Left lung (tissue), 10 donors: Measurements from ENCODE around the gene FBXW8. TPM values are rescaled to one million over a fixed set of nuclear protein-coding genes. Genes with fewer than 3 reads are reported as not detected.

Experiments used
- ATAC-seq: fragments of 200-7000 bp; cut with Tn5 transposase; one replicate; pipeline ENCODE4 v1.9.1; 2020; ENCODE audit warnings: moderate library complexity
- DNase-seq, 4 donors: peaks; one replicate each; pipeline ENCODE4 v3.0.0-alpha.2; 2013 to 2020
- H3K27ac ChIP-seq, 2 donors: fragments of 200-600 bp; sonication (generic) in 1 of 2; one replicate each; pipeline versions ENCODE4 v1.5.0 to v1.8.0; 2020 to 2021
- H3K27me3 ChIP-seq, 2 donors: fragments of 200-600 bp; sonication (generic) in 1 of 2; one replicate each; pipeline versions ENCODE4 v1.5.0 to v1.8.0; 2020 to 2021
- H3K36me3 ChIP-seq, 2 donors: fragments of 200-600 bp; sonication (generic) in 1 of 2; one replicate each; pipeline versions ENCODE4 v1.5.0 to v1.8.0; 2020 to 2021
- H3K4me1 ChIP-seq, 2 donors: fragments of 200-600 bp; one replicate each; pipeline ENCODE4 v1.8.0; 2021
- H3K4me3 ChIP-seq, 2 donors: fragments of 200-600 bp; sonication (generic) in 1 of 2; one replicate each; pipeline versions ENCODE4 v1.5.0 to v1.8.0; 2020 to 2021; ENCODE audit warnings: mild to moderate bottlenecking in 1 of 2
- H3K9me3 ChIP-seq, 2 donors: fragments of 200-600 bp; sonication (generic) in 1 of 2; one replicate each; pipeline versions ENCODE4 v1.5.0 to v1.8.0; 2020 to 2021
- CTCF ChIP-seq, 2 donors: fragments of 200-600 bp; sonication (generic) in 1 of 2; IDR thresholded peaks; one replicate each; pipeline versions ENCODE4 v1.5.0 to v1.8.0; 2021; ENCODE audit warnings: antibody characterized with exemption in 2 of 2
- intact Hi-C, 2 donors: fragments of 100-400 bp; cut with DNase I; formaldehyde crosslinking; loops; one replicate each; pipeline versions ENCODE4 v1.11.2 to v1.14.2; 2022
- polyA plus RNA-seq, 6 donors: library from polyadenylated mRNA; unstranded; fragments of 120-200 nt; gene quantifications; one replicate each; pipeline ENCODE4 v1.2.1, GENCODE V29; 2013; ENCODE audit not compliant: insufficient read length in 6 of 6
- total RNA-seq, 2 donors: library from RNA; stranded (reverse); fragmentation: NEBNext Ultra II Directional; extraction: Animal tissue kit (Norgen Biotek cat#: 25700); gene quantifications; one replicate each; pipeline ENCODE4 v1.2.1, GENCODE V29; 2021
- donor health status: DM: no; HTN: yes; CAD: no.
- donor health status: DM: no; HTN: no; CAD: no.

FBXW8 gene
- total and polyA plus RNA-seq, 8 donors = 16.0 to 28.4 (median 24.6) TPM

GRCh38 chr12:116928504-116928903, 17.8 kb downstream of the FBXW8 start:
- Histone ChIP-seq H3K27me3 (no peaks in the 10 kb centered on the region), H3K4me1 (peaks cover 0 to 28% of the 10 kb centered on the region in 2 donors), H3K36me3 (peaks cover 0 to 21% of the 10 kb centered on the region in 2 donors), H3K4me3 (no peak overlapping the region), H3K9me3 (no peaks in the 10 kb centered on the region), H3K27ac (no peak overlapping the region)
- no peak for TF ChIP-seq CTCF (IDR thresholded peaks at IDR 0.05)
- ATAC-seq (no peak), DNase-seq (no peak)
- intact Hi-C loops = no loop called here

- no peak for ATAC-seq
- TF ChIP-seq CTCF (IDR thresholded peaks at IDR 0.05) = no peak
Observed at GRCh38 chr12:116929885-116930284, 19.1 kb downstream of the FBXW8 start.

GRCh38 chr12:116931665-116932064, 20.9 kb downstream of the FBXW8 start:
- intact Hi-C loops = no loop called here
- Histone ChIP-seq H3K9me3 (no peaks in the 10 kb centered on the region), H3K36me3 (peaks cover 0 to 26% of the 10 kb centered on the region in 2 donors), H3K4me1 (peaks cover 11 to 19% of the 10 kb centered on the region in 2 donors), H3K27me3 (no peaks in the 10 kb centered on the region), H3K4me3 (no peak overlapping the region), H3K27ac (no peak overlapping the region)
- TF ChIP-seq CTCF (IDR thresholded peaks at IDR 0.05) = no peak
- ATAC-seq = no peak
- no peak for DNase-seq

More at GRCh38 chr12:116929885-116930284, 19.1 kb downstream of the FBXW8 start:
- Histone ChIP-seq H3K36me3 (peaks cover 0 to 21% of the 10 kb centered on the region in 2 donors), H3K9me3 (no peaks in the 10 kb centered on the region), H3K27me3 (no peaks in the 10 kb centered on the region), H3K4me1 (peaks cover 1 to 24% of the 10 kb centered on the region in 2 donors), H3K4me3 (no peak overlapping the region), H3K27ac (no peak overlapping the region)
- DNase-seq = no peak
- intact Hi-C loops = no loop called here

GRCh38 chr12:116933091-116933490, 22.3 kb downstream of the FBXW8 start:
- Histone ChIP-seq H3K9me3 (no peaks in the 10 kb centered on the region), H3K4me3 (no peak overlapping the region), H3K27ac (no peak overlapping the region), H3K4me1 (peaks cover 11 to 12% of the 10 kb centered on the region in 2 donors), H3K36me3 (peaks cover 0 to 23% of the 10 kb centered on the region in 2 donors), H3K27me3 (no peaks in the 10 kb centered on the region)
- intact Hi-C loops = no loop called here
- DNase-seq = peak in 2 of 4 donors; percentile 82 to 88
- TF ChIP-seq CTCF (IDR thresholded peaks at IDR 0.05) = no peak
- ATAC-seq = no peak

GRCh38 chr12:116933512-116934246, 22.9 kb downstream of the FBXW8 start:
- Histone ChIP-seq H3K4me1 (peaks cover 11 to 12% of the 10 kb centered on the region in 2 donors), H3K27me3 (no peaks in the 10 kb centered on the region), H3K36me3 (peaks cover 0 to 17% of the 10 kb centered on the region in 2 donors), H3K27ac (no peak overlapping the region), H3K9me3 (no peaks in the 10 kb centered on the region), H3K4me3 (no peak overlapping the region)
- DNase-seq = no peak
- intact Hi-C loops = no loop called here
- no peak for TF ChIP-seq CTCF (IDR thresholded peaks at IDR 0.05)
- ATAC-seq = no peak
